ENCODE results near the gene ADRB2. TPM values are rescaled to one million over a fixed set of nuclear protein-coding genes. Genes with fewer than 3 reads are reported as not detected.
A peak's percentile ranks its signal among the peaks of the same experiment; 100 is the strongest.
"Not testable (repeated sequence)": the region's sequence is repeated elsewhere in the genome, so short reads cannot be mapped to it uniquely, and the experiment has no call there.

The ADRB2 gene
- total RNA-seq, 1 donor from 2014 or later, result 3.2 TPM

DNA sequence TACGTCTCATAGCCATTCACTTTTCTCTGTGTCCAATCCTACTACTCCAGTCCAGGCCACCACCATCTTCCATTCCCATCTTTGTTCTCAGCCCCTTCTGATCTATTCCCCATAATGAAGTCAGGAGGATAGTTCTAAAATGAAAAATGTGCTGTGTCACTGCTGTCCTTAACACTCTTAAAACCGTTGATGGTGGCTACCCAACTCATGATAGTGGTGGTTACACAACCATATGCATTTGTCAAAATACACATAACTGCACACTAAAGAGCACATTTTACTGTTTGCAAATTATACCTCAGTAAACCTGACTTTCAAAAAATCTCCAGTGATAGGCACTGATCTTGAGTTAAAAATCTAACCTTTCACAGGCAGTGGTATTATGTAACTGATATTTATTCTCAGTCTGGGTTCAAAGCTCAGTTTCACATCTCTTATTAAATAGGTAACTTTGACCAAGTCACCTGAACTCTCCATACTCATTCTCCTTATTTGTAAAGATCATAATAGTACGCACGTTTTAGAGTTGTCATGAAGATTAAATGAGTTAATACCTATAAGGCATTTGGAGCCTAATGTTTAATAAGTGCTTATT is 24.6 kb upstream of the ADRB2 start:
- no peaks in the 10 kb centered on the region for H3K36me3 Mint-ChIP-seq (ENCODE audit: low read depth)
- TF ChIP-seq, protein P1, sequence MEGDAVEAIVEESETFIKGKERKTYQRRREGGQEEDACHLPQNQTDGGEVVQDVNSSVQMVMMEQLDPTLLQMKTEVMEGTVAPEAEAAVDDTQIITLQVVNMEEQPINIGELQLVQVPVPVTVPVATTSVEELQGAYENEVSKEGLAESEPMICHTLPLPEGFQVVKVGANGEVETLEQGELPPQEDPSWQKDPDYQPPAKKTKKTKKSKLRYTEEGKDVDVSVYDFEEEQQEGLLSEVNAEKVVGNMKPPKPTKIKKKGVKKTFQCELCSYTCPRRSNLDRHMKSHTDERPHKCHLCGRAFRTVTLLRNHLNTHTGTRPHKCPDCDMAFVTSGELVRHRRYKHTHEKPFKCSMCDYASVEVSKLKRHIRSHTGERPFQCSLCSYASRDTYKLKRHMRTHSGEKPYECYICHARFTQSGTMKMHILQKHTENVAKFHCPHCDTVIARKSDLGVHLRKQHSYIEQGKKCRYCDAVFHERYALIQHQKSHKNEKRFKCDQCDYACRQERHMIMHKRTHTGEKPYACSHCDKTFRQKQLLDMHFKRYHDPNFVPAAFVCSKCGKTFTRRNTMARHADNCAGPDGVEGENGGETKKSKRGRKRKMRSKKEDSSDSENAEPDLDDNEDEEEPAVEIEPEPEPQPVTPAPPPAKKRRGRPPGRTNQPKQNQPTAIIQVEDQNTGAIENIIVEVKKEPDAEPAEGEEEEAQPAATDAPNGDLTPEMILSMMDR (IDR thresholded peaks at IDR 0.05), result no peak
- no peak overlapping the region for H3K4me3 Mint-ChIP-seq
- peaks cover 37% of the 10 kb centered on the region for H3K4me1 Mint-ChIP-seq
- ChIA-PET POLR2A (no interaction called here), CTCF (interaction anchor here (1.3 kb wide), 1 partner anchor 19 kb away, joined by 4 read pairs; no protein-coding TSS in a partner anchor)
- H3K9me3 Mint-ChIP-seq, result no peaks in the 10 kb centered on the region
- H3K27me3 Mint-ChIP-seq, result no peaks in the 10 kb centered on the region
- intact Hi-C loops (cut with micrococcal nuclease), result loop anchor here (10.0 kb wide), 1 partner anchor 997 kb away; no protein-coding TSS in a partner anchor
- DNase-seq, result no peak
- ATAC-seq (ENCODE audit: low read depth), result no peak
- no peak overlapping the region for H3K27ac Mint-ChIP-seq

DNA sequence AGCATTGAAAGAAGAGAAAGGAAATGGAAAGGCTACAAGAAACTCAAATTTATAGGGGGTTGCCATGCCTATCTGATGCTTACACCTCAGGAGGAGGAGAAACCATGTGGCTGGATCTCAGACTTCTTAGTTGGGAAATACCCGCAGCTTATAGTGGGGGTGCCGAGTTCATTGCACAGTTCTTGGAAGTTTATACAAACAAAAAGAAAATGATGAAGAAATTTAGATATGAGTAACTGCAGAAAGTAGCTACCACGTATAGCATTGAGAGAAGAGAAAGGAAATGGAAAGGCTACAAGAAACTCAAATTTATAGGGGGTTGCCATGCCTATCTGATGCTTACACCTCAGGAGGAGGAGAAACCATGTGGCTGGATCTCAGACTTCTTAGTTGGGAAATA is 23.0 kb upstream of the ADRB2 start:
- H3K4me3 Mint-ChIP-seq; H3K36me3 Mint-ChIP-seq (ENCODE audit: low read depth); H3K27ac Mint-ChIP-seq; POLR2A ChIA-PET; DNase-seq; H3K9me3 Mint-ChIP-seq; H3K27me3 Mint-ChIP-seq; ATAC-seq (ENCODE audit: low read depth): not testable (repeated sequence)
- intact Hi-C loops (cut with micrococcal nuclease), result loop anchor here (10.0 kb wide), 1 partner anchor 999 kb away; no protein-coding TSS in a partner anchor
- peaks cover 54% of the 10 kb centered on the region for H3K4me1 Mint-ChIP-seq
- CTCF ChIA-PET, result interaction anchor here (0.6 to 0.8 kb wide), 2 partner anchors 9 to 61 kb away, joined by 3 read pairs; no protein-coding TSS in a partner anchor

DNA sequence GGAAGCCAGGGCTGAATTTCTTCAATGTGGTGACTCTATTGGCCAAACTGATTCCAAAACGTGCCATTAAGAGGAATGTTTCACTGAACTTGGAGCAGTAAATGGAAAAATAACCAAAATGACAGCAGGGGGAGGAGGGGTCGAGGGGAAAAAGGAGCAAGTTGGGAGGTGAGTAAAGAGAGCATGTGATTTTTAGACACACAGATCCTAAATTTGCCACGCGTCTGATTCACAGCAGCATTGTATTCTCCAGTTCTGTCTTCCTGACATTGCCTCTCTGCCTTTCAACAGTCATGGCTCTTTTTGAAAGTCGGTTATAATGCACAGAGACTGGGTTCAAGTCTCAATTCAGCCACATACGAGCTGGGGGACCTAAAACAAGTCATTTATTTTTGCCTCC is 22.0 kb upstream of the ADRB2 start:
- H3K4me3 Mint-ChIP-seq, result no peak overlapping the region
- DNase-seq, result no peak
- ChIA-PET POLR2A (interaction anchor here (1.5 to 2.5 kb wide), 2 partner anchors 10 to 27 kb away, joined by 3 to 12 read pairs; no protein-coding TSS in a partner anchor), CTCF (interaction anchor here (0.8 to 1.2 kb wide), 2 partner anchors 17 to 62 kb away, joined by 3 read pairs; no protein-coding TSS in a partner anchor)
- TF ChIP-seq, protein P1 (IDR thresholded peaks at IDR 0.05), result no peak
- no peaks in the 10 kb centered on the region for H3K36me3 Mint-ChIP-seq (ENCODE audit: low read depth)
- H3K4me1 Mint-ChIP-seq, result peaks cover 63% of the 10 kb centered on the region
- intact Hi-C loops (cut with micrococcal nuclease), result loop anchor here (10.0 kb wide), 1 partner anchor 1000 kb away; no protein-coding TSS in a partner anchor
- H3K27me3 Mint-ChIP-seq, result no peaks in the 10 kb centered on the region
- ATAC-seq (ENCODE audit: low read depth), result no peak
- H3K27ac Mint-ChIP-seq, result no peak overlapping the region
- no peaks in the 10 kb centered on the region for H3K9me3 Mint-ChIP-seq

DNA sequence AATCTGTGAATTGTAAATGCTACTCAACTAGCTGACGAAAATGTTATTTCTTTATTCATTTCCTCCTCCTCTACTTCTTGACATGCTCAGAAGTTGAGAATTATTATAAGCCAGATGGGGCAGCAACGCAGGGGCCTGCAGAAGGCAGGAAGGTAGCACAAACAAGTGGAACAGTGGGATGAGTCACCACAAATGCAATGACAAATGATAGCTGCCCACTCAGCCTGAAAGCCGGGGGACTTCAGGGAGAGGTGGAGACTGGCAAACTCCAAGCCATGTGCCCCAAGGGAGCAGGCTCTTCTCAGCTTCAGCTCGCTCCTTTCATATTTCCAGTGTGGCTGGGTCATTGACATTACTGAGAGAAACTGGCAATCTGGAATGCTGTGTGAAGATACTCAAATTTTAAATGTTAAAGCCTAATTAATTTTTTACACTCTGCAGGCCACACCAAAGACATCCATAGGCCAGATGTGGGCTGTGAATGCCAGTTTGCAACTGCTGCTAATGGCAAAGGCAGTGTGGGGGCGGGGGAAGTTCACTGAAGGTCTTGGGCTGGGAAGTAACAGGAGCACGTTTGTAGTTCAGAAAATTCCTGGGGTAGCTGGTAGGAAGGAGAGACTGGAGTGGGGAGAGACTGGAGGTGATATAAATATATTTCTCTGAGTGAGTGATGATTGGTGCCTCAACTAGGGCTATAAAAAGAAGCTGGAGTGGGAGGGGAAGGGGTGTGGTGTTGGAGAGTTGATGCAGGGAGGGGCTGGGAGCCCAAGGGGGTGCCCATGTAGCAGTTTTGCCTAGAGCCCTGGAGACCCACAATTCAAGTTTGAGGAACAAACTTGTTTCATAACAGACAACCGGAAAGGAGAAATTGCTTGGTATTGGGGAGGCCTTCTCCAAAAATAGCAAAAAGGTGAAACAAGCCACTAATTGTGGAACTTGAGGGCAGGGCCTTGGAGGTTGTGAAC is 20.8 kb upstream of the ADRB2 start:
- Mint-ChIP-seq H3K9me3 (no peaks in the 10 kb centered on the region), H3K4me3 (peak overlapping the region; percentile 47), H3K27ac (peak overlapping the region; percentile 88), H3K4me1 (peaks cover 66% of the 10 kb centered on the region), H3K27me3 (no peaks in the 10 kb centered on the region), H3K36me3 (ENCODE audit: low read depth) (no peaks in the 10 kb centered on the region)
- DNase-seq (no peak), ATAC-seq (ENCODE audit: low read depth) (peak; percentile 28)
- ChIA-PET POLR2A (interaction anchor here (1.5 to 3.8 kb wide), 5 partner anchors 11 to 29 kb away, joined by 3 to 19 read pairs (median 5); partner anchors contain the start of gene ADRB2), CTCF (interaction anchor here (1.1 to 1.9 kb wide), 4 partner anchors 14 to 151 kb away, joined by 4 to 10 read pairs (median 6); no protein-coding TSS in a partner anchor)
- intact Hi-C loops (cut with micrococcal nuclease), result loop anchor here (5.0 to 10.0 kb wide), 2 partner anchors 152 to 1001 kb away; no protein-coding TSS in a partner anchor
- TF ChIP-seq, protein P1 (IDR thresholded peaks at IDR 0.05), result no peak

DNA sequence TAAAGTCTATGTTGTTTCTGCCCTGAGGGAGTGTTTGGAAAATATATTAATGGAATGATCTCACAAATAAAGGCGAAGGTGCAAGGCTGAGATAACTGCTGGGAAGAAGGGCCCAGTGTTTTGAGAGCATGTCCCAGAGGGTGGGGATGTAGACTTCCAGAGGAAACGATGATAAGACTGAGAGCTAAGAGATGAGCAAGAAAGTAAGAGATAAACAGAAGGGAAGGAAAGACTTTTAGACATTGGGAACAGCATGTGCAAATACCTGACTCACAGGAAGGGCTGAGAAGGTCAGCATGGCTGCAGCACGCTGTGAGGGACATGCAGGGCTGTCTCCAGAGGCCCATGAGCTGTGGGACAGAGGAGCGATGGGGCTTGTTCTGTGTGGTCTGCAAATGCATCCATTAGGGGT is 19.9 kb upstream of the ADRB2 start:
- Mint-ChIP-seq H3K4me3 (peak overlapping the region; percentile 47), H3K4me1 (peaks cover 68% of the 10 kb centered on the region), H3K27ac (peak overlapping the region; percentile 88), H3K36me3 (ENCODE audit: low read depth) (no peaks in the 10 kb centered on the region), H3K27me3 (no peaks in the 10 kb centered on the region), H3K9me3 (no peaks in the 10 kb centered on the region)
- no peak for DNase-seq
- no peak for ATAC-seq (ENCODE audit: low read depth)
- POLR2A ChIA-PET, result interaction anchor here (1.5 to 3.8 kb wide), 5 partner anchors 12 to 28 kb away, joined by 4 to 19 read pairs (median 5); partner anchors contain the start of gene ADRB2
- TF ChIP-seq, protein P1 (IDR thresholded peaks at IDR 0.05), result no peak
- CTCF ChIA-PET, result interaction anchor here (1.2 to 1.9 kb wide), 4 partner anchors 14 to 150 kb away, joined by 4 to 10 read pairs (median 6); no protein-coding TSS in a partner anchor
- intact Hi-C loops (cut with micrococcal nuclease), result loop anchor here (5.0 to 10.0 kb wide), 2 partner anchors 151 to 1002 kb away; no protein-coding TSS in a partner anchor

Data from activated B cell treated with CpG ODN at 0.5 μM for 24 hours (primary cell).